NCI-H748 treated with DMSO at 0.1 percent for 48 hours (cell line): Measurements from ENCODE around the gene C11orf71.

ENCODE experiments used
- DNase-seq: peaks from one replicate; lab custom pipeline; 2025; lab: John Stamatoyannopoulos, UW

Gene C11orf71

GRCh38 chr11:114400216-114400914 lies at the start of gene C11orf71, which contains the start of gene RBM7:
Gene C11orf71, minus strand, starts transcription at chr11:114400511. Its CDS starts 180 bp downstream, at chr11:114400331.
Gene RBM7, plus strand, starts transcription at chr11:114400666. Its CDS starts 6 bp downstream, at chr11:114400672.
- DNase-seq = peak; percentile 82

- no peak for DNase-seq
Observed at GRCh38 chr11:114449845-114450244, 49.5 kb upstream of the C11orf71 start.

- DNase-seq = no peak
Observed at GRCh38 chr11:114448749-114449482, 48.6 kb upstream of the C11orf71 start.

- DNase-seq = no peak
Observed at GRCh38 chr11:114447892-114448291, 47.6 kb upstream of the C11orf71 start.

DNA sequence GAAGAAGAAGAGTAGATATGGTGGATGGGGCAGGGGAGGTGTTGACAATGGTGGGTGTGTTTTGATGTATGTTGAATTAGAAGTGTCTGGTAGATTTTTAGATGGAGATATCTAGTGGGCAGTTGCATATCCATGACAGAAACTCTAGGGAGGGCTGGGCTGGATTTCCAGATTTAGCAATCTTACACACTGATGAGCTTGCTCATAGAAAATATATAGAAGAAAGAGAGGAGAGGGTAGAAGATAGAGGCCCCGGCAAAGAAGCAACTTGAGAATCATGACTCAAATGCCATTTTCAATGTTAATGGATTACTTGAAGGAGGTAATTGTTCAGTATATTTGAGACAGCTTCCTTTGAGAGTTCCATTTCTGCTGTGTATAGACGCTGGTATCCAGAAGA lies 47.1 kb upstream of the C11orf71 start:
- no peak for DNase-seq

GRCh38 chr11:114442536-114442935 lies 42.2 kb upstream of the C11orf71 start:
- DNase-seq = no peak

DNA sequence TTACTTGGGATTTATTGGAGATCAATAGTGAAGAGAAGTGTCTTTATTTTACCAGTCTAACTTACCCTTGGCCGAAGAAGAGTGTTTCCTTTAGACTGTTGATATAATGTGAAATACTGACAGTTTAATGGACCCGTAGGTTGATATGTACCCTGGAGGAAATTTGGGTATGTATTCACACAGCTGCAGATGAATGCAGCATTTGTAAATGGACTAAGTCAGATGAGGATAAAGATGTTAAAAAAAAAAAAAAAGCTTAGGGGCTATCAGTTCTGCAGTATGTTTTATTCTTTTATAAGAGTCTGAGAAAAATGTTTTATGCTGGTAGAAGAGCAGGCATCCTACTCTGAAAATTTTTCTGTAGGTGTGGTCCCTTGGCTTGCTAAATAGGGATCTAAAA lies 41.6 kb upstream of the C11orf71 start:
- no peak for DNase-seq

- no peak for DNase-seq
Observed at GRCh38 chr11:114440971-114441763, 40.9 kb upstream of the C11orf71 start.

DNA sequence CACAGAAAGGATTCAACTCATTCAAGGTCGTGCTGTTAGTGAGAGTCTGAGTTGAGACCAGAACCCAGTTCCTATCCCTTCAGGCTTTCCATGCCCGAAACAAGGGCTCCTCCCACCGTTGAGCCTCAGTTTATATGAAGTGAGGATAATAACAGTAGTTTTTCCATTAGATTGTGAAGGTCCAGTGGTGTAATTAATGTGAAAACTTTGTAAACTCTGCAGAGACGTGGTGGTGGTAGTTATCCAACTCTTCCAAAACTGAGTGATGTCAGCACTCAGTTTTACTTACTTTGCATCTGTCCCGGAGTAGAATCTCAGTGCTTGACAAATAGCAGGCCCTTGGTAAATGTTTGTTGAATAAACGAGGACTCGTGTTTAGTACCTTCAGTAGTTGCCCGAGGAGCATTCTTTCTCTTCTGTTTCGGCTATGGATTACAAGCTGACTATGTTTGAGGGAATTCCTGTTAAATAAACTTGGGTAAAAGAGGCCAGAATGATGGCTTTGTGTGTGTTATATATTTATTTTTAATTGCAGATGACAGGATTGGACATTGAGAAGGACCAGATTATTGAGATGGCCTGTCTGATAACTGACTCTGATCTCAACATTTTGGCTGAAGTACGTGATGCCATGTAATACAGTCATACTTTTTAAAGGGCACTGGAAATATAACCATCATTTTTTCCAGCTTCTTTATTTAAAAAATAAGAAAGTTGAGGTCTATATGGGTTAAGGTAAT lies 40.0 kb upstream of the C11orf71 start:
- no peak for DNase-seq

DNA sequence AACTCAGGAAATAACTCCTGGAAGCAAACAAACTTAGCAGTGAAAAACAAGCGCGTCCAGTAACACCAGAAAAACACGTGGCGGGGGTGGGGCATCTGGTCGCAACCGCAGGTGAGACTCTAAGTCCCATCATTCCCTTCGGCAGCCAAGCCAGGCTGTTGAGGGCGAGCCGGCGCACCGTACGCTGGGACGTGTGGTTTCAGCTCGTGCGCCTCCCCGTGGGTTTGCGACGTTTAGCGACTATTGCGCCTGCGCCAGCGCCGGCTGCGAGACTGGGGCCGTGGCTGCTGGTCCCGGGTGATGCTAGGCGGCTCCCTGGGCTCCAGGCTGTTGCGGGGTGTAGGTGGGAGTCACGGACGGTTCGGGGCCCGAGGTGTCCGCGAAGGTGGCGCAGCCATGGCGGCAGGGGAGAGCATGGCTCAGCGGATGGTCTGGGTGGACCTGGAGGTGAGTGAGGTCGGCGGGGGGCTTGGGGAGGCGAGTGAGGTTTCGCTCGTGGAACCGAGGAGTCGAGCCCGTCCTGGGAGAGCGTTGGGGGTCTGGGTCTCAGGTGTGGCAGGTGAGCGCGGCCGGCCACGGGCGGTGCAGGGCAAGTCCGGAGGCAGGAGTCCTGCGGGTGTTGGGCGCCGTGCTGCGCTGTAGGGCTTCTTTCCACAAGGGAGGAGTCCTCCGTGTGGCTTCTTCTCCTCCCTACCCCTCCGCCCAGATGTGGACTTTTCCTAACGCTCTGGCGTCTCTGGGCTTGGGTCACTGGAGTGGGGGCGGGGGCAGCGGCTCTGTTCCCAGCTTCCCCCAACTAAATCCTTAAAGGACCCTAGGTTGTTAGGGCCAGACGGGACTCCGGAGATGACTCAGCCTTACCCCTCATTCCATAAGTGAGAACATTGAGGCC lies 39.2 kb upstream of the C11orf71 start, which contains the start of gene REXO2:
Gene REXO2 (plus strand): TSS at position 239 of the 892 bp plus-strand sequence. CDS start 62 bp downstream, at position 301.
- peak; percentile 62 for DNase-seq

DNA sequence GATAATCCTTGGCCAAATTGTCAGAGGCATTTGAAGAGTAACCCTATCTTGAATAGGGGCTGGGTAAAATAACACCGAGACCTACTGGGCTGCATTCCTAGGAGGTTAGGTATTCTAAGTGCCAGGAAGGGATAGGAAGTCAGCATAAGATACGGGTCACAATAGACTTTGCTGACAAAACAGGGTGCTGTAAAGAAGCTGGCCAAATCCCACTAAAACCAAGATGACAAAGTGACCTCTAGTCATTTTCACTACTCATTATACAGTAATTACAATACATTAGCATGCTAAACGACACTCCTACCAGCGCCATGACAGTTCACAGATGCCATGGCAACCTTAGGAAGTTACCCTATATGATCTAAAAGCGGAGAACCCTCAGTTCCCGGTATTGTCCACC lies 38.0 kb upstream of the C11orf71 start:
- no peak for DNase-seq

GRCh38 chr11:114433376-114433775 lies 33.1 kb upstream of the C11orf71 start:
- no peak for DNase-seq

DNA sequence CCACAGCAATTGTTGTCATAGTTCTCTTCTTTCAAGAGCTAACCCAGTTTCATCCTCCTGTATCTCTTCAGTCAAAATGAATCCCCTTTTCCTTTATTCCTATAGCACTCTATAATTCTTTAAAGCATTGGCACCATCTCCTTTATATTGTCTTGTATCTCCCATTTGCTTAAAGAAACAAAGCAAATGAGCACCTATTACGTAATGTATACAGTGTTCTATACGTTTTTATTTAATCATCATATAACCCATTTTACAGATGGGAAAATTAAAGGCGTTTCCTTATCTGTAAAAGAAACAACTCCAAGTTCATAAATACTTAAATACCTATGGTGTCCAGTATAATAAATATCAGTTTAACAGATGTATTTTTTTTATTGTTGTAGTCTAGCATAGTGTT lies 32.6 kb upstream of the C11orf71 start:
- DNase-seq = no peak

- no peak for DNase-seq
Observed at GRCh38 chr11:114430290-114430689, 30.0 kb upstream of the C11orf71 start.

DNA sequence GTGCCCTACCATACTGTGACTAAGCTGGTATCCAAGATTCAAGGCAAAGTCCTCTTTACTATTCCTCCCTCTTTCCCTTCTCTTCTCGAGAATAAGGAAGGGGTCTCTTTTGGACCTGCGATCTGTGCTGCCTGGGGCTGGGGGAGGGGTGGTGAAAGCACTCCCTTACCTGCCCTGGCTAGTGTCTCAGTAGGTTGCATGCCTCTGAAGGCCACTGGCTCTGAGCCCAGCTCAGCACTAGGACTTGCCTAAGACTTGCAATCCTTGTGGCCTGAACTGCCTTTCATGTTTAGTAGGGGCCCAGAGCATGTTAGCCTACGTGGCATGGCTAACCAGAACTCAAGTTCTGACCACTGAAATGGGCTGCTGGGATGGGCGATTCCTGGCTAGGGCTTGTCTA lies 26.0 kb upstream of the C11orf71 start:
- no peak for DNase-seq

GRCh38 chr11:114416441-114416961 lies 16.2 kb upstream of the C11orf71 start:
- DNase-seq = no peak

GRCh38 chr11:114413958-114414357 lies 13.6 kb upstream of the C11orf71 start:
- no peak for DNase-seq

GRCh38 chr11:114412946-114413345 lies 12.6 kb upstream of the C11orf71 start:
- DNase-seq = no peak

- DNase-seq = no peak
Observed at GRCh38 chr11:114401311-114401710, 1.0 kb upstream of the C11orf71 start.

DNA sequence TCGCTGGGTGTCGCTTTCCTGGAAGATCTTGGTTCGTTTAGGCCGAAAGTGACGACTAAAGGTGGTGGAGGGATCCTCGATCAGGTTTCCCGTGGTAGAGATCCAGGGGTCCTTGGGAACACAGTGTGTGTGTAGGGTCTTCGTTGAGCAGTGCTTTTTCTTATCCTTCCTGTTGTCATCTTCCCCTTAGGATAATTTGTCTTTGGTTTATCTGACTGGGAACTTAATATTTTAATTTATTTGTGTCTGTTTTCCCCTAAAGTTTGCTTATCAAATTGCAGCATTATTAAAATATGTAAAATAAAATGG lies 558 bp upstream of the C11orf71 start:
- DNase-seq = no peak
